H1 (cell line): ENCODE measurements around the gene SLC16A8. TPM values are rescaled to one million over a fixed set of nuclear protein-coding genes. Genes with fewer than 3 reads are reported as not detected.
A peak's percentile ranks its signal among the peaks of the same experiment; 100 is the strongest.

Experiments used
- CTCF ChIA-PET: fragments of 300-600 bp; sonication (Branson Sonifier 250); formaldehyde crosslinking; loops from one replicate; lab custom pipeline; 2021; ENCODE audit not compliant: partially characterized antibody; lab: Charles Lee
- POLR2A ChIA-PET: fragments of 300-600 bp; sonication (Branson Sonifier 250); formaldehyde crosslinking; loops from one replicate; lab custom pipeline; 2021; ENCODE audit warnings: inconsistent platforms; ENCODE audit not compliant: partially characterized antibody; lab: Charles Lee
- DNase-seq, 2 experiments: peaks; one replicate each; pipeline versions ENCODE4 v3.0.0 to v3.0.0-alpha.2; 2010 to 2022; ENCODE audit warnings: low spot score in 2 of 2, low read depth in 1 of 2, mixed read lengths in 1 of 2
- FAIRE-seq: peaks from 2 replicates; lab custom pipeline; 2011; peaks lifted over from hg19 to GRCh38; lab: Jason Lieb, UNC
- H2AFZ ChIP-seq: 2 replicates; pipeline ENCODE4 v1.8.1; 2012; ENCODE audit warnings: low read length, inconsistent platforms
- H2AK5ac ChIP-seq: 2 replicates; pipeline ENCODE4 v1.6.1; 2013; ENCODE audit warnings: low read depth, low read length
- H2BK120ac ChIP-seq: replicated peaks from 2 replicates; pipeline ENCODE3; 2013; ENCODE audit warnings: low read depth, low read length, inconsistent platforms
- H2BK12ac ChIP-seq: 2 replicates; pipeline ENCODE4 v1.6.1; 2013; ENCODE audit warnings: low read depth, low read length
- H2BK15ac ChIP-seq: 2 replicates; pipeline ENCODE4 v1.6.1; 2013; ENCODE audit warnings: low read length
- H2BK20ac ChIP-seq: 2 replicates; pipeline ENCODE4 v1.6.1; 2013; ENCODE audit warnings: low read length
- H2BK5ac ChIP-seq: 2 replicates; pipeline ENCODE4 v1.6.1; 2013; ENCODE audit warnings: low read depth, low read length
- H3K14ac ChIP-seq: 2 replicates; pipeline ENCODE4 v1.6.1; 2013; ENCODE audit warnings: inconsistent platforms; ENCODE audit not compliant: insufficient read length
- H3K18ac ChIP-seq: 2 replicates; pipeline ENCODE4 v1.6.1; 2013; ENCODE audit warnings: low read length; ENCODE audit errors: extremely low read depth
- H3K23ac ChIP-seq: 2 replicates; pipeline ENCODE4 v1.6.1; 2013; ENCODE audit warnings: inconsistent platforms; ENCODE audit not compliant: insufficient read length
- H3K23me2 ChIP-seq: 2 replicates; pipeline ENCODE4 v1.6.1; 2013; ENCODE audit warnings: low read depth, low read length
- H3K27ac ChIP-seq: 2 replicates; pipeline ENCODE4 v1.6.1; 2011; ENCODE audit warnings: low read depth, low read length, inconsistent platforms
- H3K27me3 ChIP-seq, 4 experiments: replicated peaks in 1 of 4; 1 replicate in 1 of 4; 2 replicates in 3 of 4; pipeline versions ENCODE4 v1.6.1 to v1.8.1; 2011 to 2013; ENCODE audit warnings: low read length in 3 of 4, mild to moderate bottlenecking in 3 of 4, inconsistent platforms in 2 of 4, mixed read lengths in 2 of 4, moderate library complexity in 1 of 4; ENCODE audit not compliant: control insufficient read depth in 3 of 4, insufficient read depth in 3 of 4; ENCODE audit errors: extremely low read depth in 1 of 4
- H3K36me3 ChIP-seq, 4 experiments: 2 replicates each; pipeline versions ENCODE4 v1.6.1 to v1.8.1; 2011 to 2013; ENCODE audit warnings: mild to moderate bottlenecking in 4 of 4, low read length in 3 of 4, moderate library complexity in 2 of 4, control low read depth in 1 of 4, inconsistent platforms in 1 of 4; ENCODE audit not compliant: insufficient read depth in 4 of 4, control insufficient read depth in 2 of 4
- H3K4ac ChIP-seq: replicated peaks from 2 replicates; pipeline ENCODE3; 2013; ENCODE audit warnings: low read length, low read depth, mixed read lengths, inconsistent platforms; ENCODE audit not compliant: insufficient read length
- H3K4me1 ChIP-seq, 4 experiments: replicated peaks in 1 of 4; 1 replicate in 1 of 4; 2 replicates in 3 of 4; pipeline versions ENCODE4 v1.6.1 to v1.8.1; 2011 to 2013; ENCODE audit warnings: low read length in 3 of 4, inconsistent platforms in 2 of 4, mixed read lengths in 1 of 4; ENCODE audit not compliant: insufficient read depth in 4 of 4, control insufficient read depth in 3 of 4
- H3K4me2 ChIP-seq, 2 experiments: 2 replicates each; pipeline versions ENCODE4 v1.6.1 to v1.8.1; 2011 to 2013; ENCODE audit warnings: low read depth in 2 of 2, low read length in 2 of 2, control low read depth in 1 of 2, inconsistent platforms in 1 of 2, mild to moderate bottlenecking in 1 of 2; ENCODE audit not compliant: insufficient read depth in 1 of 2
- H3K4me3 ChIP-seq, 4 experiments: fragments of 200-600, 300-600 bp in 1 of 4; sonication (generic), shearing (Covaris generic), sonication (Bioruptor Twin) in 1 of 4; 2 replicates each; pipeline versions ENCODE4 v1.5.1 to v1.8.1; 2011 to 2016; ENCODE audit warnings: low read length in 4 of 4, low read depth in 3 of 4, control low read depth in 2 of 4, inconsistent platforms in 2 of 4, mild to moderate bottlenecking in 2 of 4, mixed read lengths in 1 of 4, moderate library complexity in 1 of 4; ENCODE audit not compliant: insufficient read depth in 2 of 4; ENCODE audit errors: extremely low read depth in 1 of 4
- H3K56ac ChIP-seq: replicated peaks from 2 replicates; pipeline ENCODE3; 2013; ENCODE audit warnings: low read depth, mild to moderate bottlenecking, mixed read lengths, low read length, inconsistent platforms; ENCODE audit not compliant: insufficient read length
- H3K79me1 ChIP-seq: 2 replicates; pipeline ENCODE4 v1.6.1; 2013; ENCODE audit warnings: low read depth, low read length, control low read depth
- H3K79me2 ChIP-seq, 2 experiments: 2 replicates each; pipeline versions ENCODE4 v1.6.1 to v1.8.1; 2012 to 2013; ENCODE audit warnings: low read length in 2 of 2, mild to moderate bottlenecking in 2 of 2, inconsistent platforms in 1 of 2; ENCODE audit not compliant: insufficient read depth in 2 of 2, control insufficient read depth in 1 of 2
- H3K9ac ChIP-seq, 4 experiments: replicated peaks in 1 of 4; 1 replicate in 1 of 4; 2 replicates in 3 of 4; pipeline versions ENCODE4 v1.6.1 to v1.8.1; 2011 to 2013; ENCODE audit warnings: low read depth in 3 of 4, low read length in 3 of 4, control low read depth in 2 of 4, mild to moderate bottlenecking in 2 of 4, moderate library complexity in 2 of 4, inconsistent platforms in 1 of 4; ENCODE audit errors: extremely low read depth in 1 of 4
- H3K9me3 ChIP-seq, 2 experiments: 2 replicates each; pipeline versions ENCODE4 v1.6.1 to v1.8.1; 2012 to 2013; ENCODE audit warnings: mild to moderate bottlenecking in 2 of 2, moderate library complexity in 2 of 2, control low read depth in 1 of 2, inconsistent platforms in 1 of 2, low read depth in 1 of 2, low read length in 1 of 2, mixed read lengths in 1 of 2; ENCODE audit not compliant: insufficient read depth in 2 of 2
- H4K20me1 ChIP-seq, 2 experiments: replicated peaks in 1 of 2; 2 replicates each; pipeline versions ENCODE3 to v1.8.1; 2011 to 2013; ENCODE audit warnings: inconsistent platforms in 2 of 2, low read length in 2 of 2, mild to moderate bottlenecking in 1 of 2; ENCODE audit not compliant: insufficient read depth in 2 of 2, control insufficient read depth in 1 of 2
- H4K5ac ChIP-seq: 2 replicates; pipeline ENCODE4 v1.6.1; 2013; ENCODE audit warnings: low read length, low read depth, mixed read lengths, inconsistent platforms; ENCODE audit not compliant: insufficient read length
- H4K8ac ChIP-seq: 2 replicates; pipeline ENCODE4 v1.8.0; 2013; ENCODE audit warnings: mild to moderate bottlenecking, moderate library complexity, low read length, inconsistent platforms; ENCODE audit not compliant: insufficient read depth; ENCODE audit errors: extremely low read depth
- H4K91ac ChIP-seq: replicated peaks from 2 replicates; pipeline ENCODE3; 2013; ENCODE audit warnings: low read length, mixed read lengths, inconsistent platforms; ENCODE audit not compliant: insufficient read length
- CBX5 ChIP-seq: fragments of 300-800, 300-1000 bp; sonication (generic); IDR thresholded peaks from 2 replicates; pipeline ENCODE4 v1.7.1; 2016; ENCODE audit warnings: antibody characterized with exemption, low read length, low read depth
- EP300 ChIP-seq, 2 experiments: IDR thresholded peaks; 1 replicate in 1 of 2; 2 replicates in 1 of 2; pipeline ENCODE4 v1.6.1; 2011 to 2012; ENCODE audit warnings: low read depth in 2 of 2, low read length in 2 of 2, mild to moderate bottlenecking in 2 of 2, borderline replicate concordance in 1 of 2, inconsistent platforms in 1 of 2, moderate library complexity in 1 of 2
- GABPA ChIP-seq: IDR thresholded peaks from 2 replicates; pipeline ENCODE4 v1.6.1; 2011; ENCODE audit warnings: mild to moderate bottlenecking, low read length, moderate library complexity, borderline replicate concordance; ENCODE audit not compliant: insufficient read depth
- HDAC2 ChIP-seq, 2 experiments: fragments of 300-600 bp in 1 of 2; sonication (generic) in 1 of 2; IDR thresholded peaks; 2 replicates each; pipeline ENCODE4 v1.6.1; 2011 to 2012; ENCODE audit warnings: low read depth in 2 of 2, low read length in 2 of 2, mild to moderate bottlenecking in 2 of 2, moderate library complexity in 2 of 2, borderline replicate concordance in 1 of 2, inconsistent platforms in 1 of 2
- MAX ChIP-seq: IDR thresholded peaks from 2 replicates; pipeline ENCODE4 v1.6.1; 2012; ENCODE audit warnings: inconsistent platforms
- PHF8 ChIP-seq: fragments of 200-600 bp; sonication (generic); conservative IDR thresholded peaks from 2 replicates; pipeline ENCODE4 v1.7.1; 2012; ENCODE audit warnings: low read depth, mild to moderate bottlenecking, inconsistent platforms, low read length, moderate library complexity
- POLR2A ChIP-seq, 2 experiments: IDR thresholded peaks; 1 replicate in 1 of 2; 2 replicates in 1 of 2; pipeline ENCODE4 v1.6.1; 2011; ENCODE audit warnings: low read depth in 2 of 2, low read length in 2 of 2, mild to moderate bottlenecking in 2 of 2; ENCODE audit errors: control extremely low read depth in 1 of 2
- POU5F1 ChIP-seq: IDR thresholded peaks from 2 replicates; pipeline ENCODE4 v1.6.1; 2011; ENCODE audit warnings: low read depth, mild to moderate bottlenecking, low read length, moderate library complexity
- SIN3A ChIP-seq, 2 experiments: IDR thresholded peaks in 1 of 2; conservative IDR thresholded peaks in 1 of 2; 2 replicates each; pipeline ENCODE4 v1.6.1; 2011 to 2012; ENCODE audit warnings: low read length in 2 of 2, improper control_type of control experiment in 1 of 2, low read depth in 1 of 2, mild to moderate bottlenecking in 1 of 2
- SP1 ChIP-seq: IDR thresholded peaks from 2 replicates; pipeline ENCODE4 v1.6.1; 2011; ENCODE audit warnings: low read depth, low read length
- TEAD4 ChIP-seq: IDR thresholded peaks from 2 replicates; pipeline ENCODE4 v1.6.1; 2012; ENCODE audit warnings: low read depth, low read length, inconsistent platforms, mixed read lengths
- WGBS, 2 experiments: shearing (Covaris generic) in 1 of 2; methylation state at CpG; one replicate each; pipeline versions ENCODE4 v1.1.6 to v1.1.7; 2013 to 2015; ENCODE audit warnings: low lambda C conversion rate in 2 of 2, mixed read lengths in 2 of 2, inconsistent platforms in 1 of 2, low coverage in 1 of 2, missing lambda C conversion rate in 1 of 2; ENCODE audit not compliant: insufficient replicate concordance in 2 of 2, insufficient coverage in 1 of 2, insufficient read length in 1 of 2; ENCODE audit errors: extremely low coverage in 1 of 2, missing lambda C conversion rate in 1 of 2; 5-methylcytosine and 5-hydroxymethylcytosine counted together
- polyA plus RNA-seq, 7 experiments: library from polyadenylated mRNA; depleted of rRNA in 3 of 7; stranded (reverse) in 5 of 7; unstranded in 2 of 7; fragments of >200 nt in 5 of 7; fragments of 200-250 nt in 2 of 7; gene quantifications; 1 replicate in 5 of 7; 2 replicates in 1 of 7; 4 replicates in 1 of 7; pipeline versions ENCODE4 v1.2.1 to v1.2.3, GENCODE V29; 2011 to 2013; ENCODE audit warnings: missing spikeins in 2 of 7, mixed read lengths in 2 of 7
- total RNA-seq: library from RNA; stranded (reverse); fragmentation: NEBNext Ultra II Directional; extraction: Animal tissue kit (Norgen Biotek cat#: 25700); gene quantifications from 2 replicates; pipeline ENCODE4 v1.2.1, GENCODE V29; 2021

Gene SLC16A8
- total and polyA plus RNA-seq, 2 of the 8 experiments (the other 6 are each of a cell fraction or from before 2014, with no cell fraction given), result 0.70 TPM; not detected in 1

GRCh38 chr22:38036392-38037062, 47.5 kb downstream of the SLC16A8 start:
- H3K23me2 ChIP-seq, result no peaks in the 10 kb centered on the region; the same call in 1 of the 2 replicates
- no peak overlapping the region for H4K91ac ChIP-seq
- H3K18ac ChIP-seq, result no peak overlapping the region; the same call in 1 of the 2 replicates
- no peak overlapping the region for H3K14ac ChIP-seq
- no peak overlapping the region for H3K4me3 ChIP-seq
- peaks cover 0 to 24% (median 20%) of the 10 kb centered on the region in 4 experiments; a peak in 6 of 7 replicates for H3K4me1 ChIP-seq
- 0 out of 2 replicates have a peak overlapping the region, but pooled peaks have one; percentile 21 for H2BK20ac ChIP-seq
- DNase-seq, result no peak
- H3K9ac ChIP-seq, result no peak overlapping the region
- H2BK5ac ChIP-seq, result no peak overlapping the region
- H3K9me3 ChIP-seq, result no peaks in the 10 kb centered on the region
- H2BK12ac ChIP-seq, result peak overlapping the region; percentile 42; the same call in 1 of the 2 replicates
- H2BK15ac ChIP-seq, result no peak overlapping the region
- no peak overlapping the region for H3K4me2 ChIP-seq
- 87% methylated on average over 10 of the region's 10 CpGs; no CpG with 5 or more reads in 1 of the 2 experiments for WGBS, 2 experiments
- H3K79me1 ChIP-seq, result no peaks in the 10 kb centered on the region
- H3K4ac ChIP-seq, result no peak overlapping the region
- H3K36me3 ChIP-seq, result no peaks in the 10 kb centered on the region
- H3K27ac ChIP-seq, result no peak overlapping the region
- FAIRE-seq, result no peak
- H4K8ac ChIP-seq, result no peak overlapping the region
- H4K5ac ChIP-seq, result no peak overlapping the region
- H2AK5ac ChIP-seq, result no peak overlapping the region; the same call in 1 of the 2 replicates
- H3K23ac ChIP-seq, result no peak overlapping the region
- CTCF ChIA-PET, result interaction anchor here (1.5 to 1.7 kb wide), 2 partner anchors 16 to 28 kb away, joined by 4 to 5 read pairs; no protein-coding TSS in a partner anchor
- POLR2A ChIA-PET, result interaction anchor here (0.7 kb wide), 1 partner anchor 13 kb away, joined by 4 read pairs; no protein-coding TSS in a partner anchor
- no peak overlapping the region for H3K56ac ChIP-seq
- no peaks in the 10 kb centered on the region for H3K79me2 ChIP-seq
- no peaks in the 10 kb centered on the region for H4K20me1 ChIP-seq
- H2BK120ac ChIP-seq, result no peak overlapping the region
- peaks cover 0 to 4% (median under 1%) of the 10 kb centered on the region in 4 experiments; a peak in 1 of 7 replicates for H3K27me3 ChIP-seq
- no peak overlapping the region for H2AFZ ChIP-seq
- TF ChIP-seq TEAD4 (no peak), CBX5 (no peak), GABPA (no peak), SIN3A (conservative IDR thresholded peaks at IDR 0.05 in 1 of 2, IDR thresholded peaks at IDR 0.05 in 1 of 2; ENCODE audit: low read depth in 1 of 2, low read length in 2 of 2) (no peak), MAX (no peak), POLR2A (IDR thresholded peaks at IDR 0.05; ENCODE audit: control extremely low read depth in 1 of 2, low read depth in 2 of 2, low read length in 2 of 2) (no peak), PHF8 (no peak), POU5F1 (no peak), SP1 (no peak), HDAC2 (IDR thresholded peaks at IDR 0.05; ENCODE audit: borderline replicate concordance in 1 of 2, low read depth in 2 of 2, low read length in 2 of 2) (no peak), EP300 (IDR thresholded peaks at IDR 0.05; ENCODE audit: borderline replicate concordance in 1 of 2, low read depth in 2 of 2, low read length in 2 of 2) (no peak)
